ENCODE measurements around the gene GNPTAB. TPM values are rescaled to one million over a fixed set of nuclear protein-coding genes. Genes with fewer than 3 reads are reported as not detected.
"Not testable (repeated sequence)": the region's sequence is repeated elsewhere in the genome, so short reads cannot be mapped to it uniquely, and the experiment has no call there.

The GNPTAB gene
- total RNA-seq, 4 donors from 2014 or later, result 27.1 to 91.6 (median 31.3) TPM

- Histone ChIP-seq H3K4me3 (peak overlapping the region; percentile 65 to 87 (median 76)), H3K9me3 (no peaks in the 10 kb centered on the region), H3K36me3 (no peaks in the 10 kb centered on the region), H3K27ac (peak overlapping the region; percentile 84 to 94 (median 92)), H3K27me3 (no peaks in the 10 kb centered on the region), H3K4me1 (peaks cover 0 to 6% (median 0%) of the 10 kb centered on the region in 4 donors)
- DNase-seq, result no peak
- TF ChIP-seq POLR2A (IDR thresholded peaks at IDR 0.05) (no peak), CTCF (IDR thresholded peaks at IDR 0.05) (no peak)
These were observed 45.6 kb upstream of the GNPTAB start for GRCh38 chr12:101876322-101876860.

- Histone ChIP-seq H3K27me3 (no peaks in the 10 kb centered on the region), H3K36me3 (no peaks in the 10 kb centered on the region), H3K27ac (peak overlapping the region in 1 of 4 donors; percentile 91), H3K4me3 (no peak overlapping the region), H3K9me3 (no peaks in the 10 kb centered on the region), H3K4me1 (peaks cover 0 to 6% (median 0%) of the 10 kb centered on the region in 4 donors)
- TF ChIP-seq CTCF (IDR thresholded peaks at IDR 0.05) (no peak), POLR2A (IDR thresholded peaks at IDR 0.05) (no peak)
- DNase-seq, result no peak
These were observed 44.4 kb upstream of the GNPTAB start for GRCh38 chr12:101875162-101875561.

GRCh38 chr12:101870925-101871324 is 40.2 kb upstream of the GNPTAB start:
- H3K27ac ChIP-seq, result no peak overlapping the region
- no peaks in the 10 kb centered on the region for H3K4me1 ChIP-seq
- H3K36me3 ChIP-seq, result no peaks in the 10 kb centered on the region
- no peak for DNase-seq
- no peaks in the 10 kb centered on the region for H3K27me3 ChIP-seq
- no peak for TF ChIP-seq POLR2A (IDR thresholded peaks at IDR 0.05)
- no peak for TF ChIP-seq CTCF (IDR thresholded peaks at IDR 0.05)
- no peak overlapping the region for H3K4me3 ChIP-seq
- no peaks in the 10 kb centered on the region for H3K9me3 ChIP-seq

GRCh38 chr12:101867619-101868018 is 36.9 kb upstream of the GNPTAB start:
- H3K4me3 ChIP-seq, H3K4me1 ChIP-seq, H3K9me3 ChIP-seq, H3K27ac ChIP-seq, H3K36me3 ChIP-seq, DNase-seq, H3K27me3 ChIP-seq: not testable (repeated sequence)

GRCh38 chr12:101866615-101867373 is 36.0 kb upstream of the GNPTAB start:
- no peaks in the 10 kb centered on the region for H3K27me3 ChIP-seq
- no peak overlapping the region for H3K27ac ChIP-seq
- H3K4me3 ChIP-seq, result no peak overlapping the region
- H3K36me3 ChIP-seq, result no peaks in the 10 kb centered on the region
- H3K4me1 ChIP-seq, result no peaks in the 10 kb centered on the region
- no peaks in the 10 kb centered on the region for H3K9me3 ChIP-seq
- no peak for TF ChIP-seq POLR2A (IDR thresholded peaks at IDR 0.05)
- no peak for TF ChIP-seq CTCF (IDR thresholded peaks at IDR 0.05)
- DNase-seq, result no peak

GRCh38 chr12:101863981-101864380 is 33.2 kb upstream of the GNPTAB start:
- no peaks in the 10 kb centered on the region for H3K27me3 ChIP-seq

More at GRCh38 chr12:101863981-101864380, 33.2 kb upstream of the GNPTAB start:
- TF ChIP-seq POLR2A (IDR thresholded peaks at IDR 0.05) (no peak), CTCF (IDR thresholded peaks at IDR 0.05) (no peak)
- DNase-seq, result no peak
- no peaks in the 10 kb centered on the region for H3K9me3 ChIP-seq
- no peak overlapping the region for H3K27ac ChIP-seq
- no peaks in the 10 kb centered on the region for H3K4me1 ChIP-seq
- H3K36me3 ChIP-seq, result no peaks in the 10 kb centered on the region
- H3K4me3 ChIP-seq, result no peak overlapping the region
